H9 (cell line): ENCODE measurements around the gene SF1. TPM values are rescaled to one million over a fixed set of nuclear protein-coding genes. Genes with fewer than 3 reads are reported as not detected.

Experiments used
- DNase-seq: peaks from one replicate; pipeline ENCODE4 v3.0.0-alpha.2; 2017
- H2AFZ ChIP-seq: one replicate; pipeline ENCODE4 v1.6.1; 2013; ENCODE audit warnings: mild to moderate bottlenecking, low read length, control low read depth, moderate library complexity
- H2AK5ac ChIP-seq: 2 replicates; pipeline ENCODE4 v1.6.1; 2013; ENCODE audit warnings: low read length, control low read depth, mixed read lengths; ENCODE audit not compliant: insufficient read length
- H2BK120ac ChIP-seq: one replicate; pipeline ENCODE4 v1.6.1; 2013; ENCODE audit warnings: low read depth, mild to moderate bottlenecking, low read length, control low read depth, inconsistent platforms; ENCODE audit not compliant: poor library complexity, severe bottlenecking
- H2BK12ac ChIP-seq: 2 replicates; pipeline ENCODE4 v1.6.1; 2013; ENCODE audit warnings: low read length, control low read depth, mixed read lengths, low read depth; ENCODE audit not compliant: insufficient read length
- H2BK15ac ChIP-seq: 2 replicates; pipeline ENCODE4 v1.6.1; 2013; ENCODE audit warnings: low read depth, low read length, control low read depth
- H2BK20ac ChIP-seq: one replicate; pipeline ENCODE4 v1.6.1; 2013; ENCODE audit warnings: low read depth, mild to moderate bottlenecking, low read length, control low read depth, inconsistent platforms; ENCODE audit not compliant: poor library complexity, severe bottlenecking
- H2BK5ac ChIP-seq: 2 replicates; pipeline ENCODE4 v1.6.1; 2013; ENCODE audit warnings: low read length, control low read depth, mixed read lengths; ENCODE audit not compliant: insufficient read length
- H3K14ac ChIP-seq: 2 replicates; pipeline ENCODE4 v1.6.1; 2013; ENCODE audit warnings: low read length, control low read depth; ENCODE audit not compliant: insufficient read depth
- H3K18ac ChIP-seq: 2 replicates; pipeline ENCODE4 v1.6.1; 2013; ENCODE audit warnings: low read depth, mild to moderate bottlenecking, mixed read lengths, low read length, control low read depth; ENCODE audit not compliant: insufficient read length
- H3K23ac ChIP-seq: 2 replicates; pipeline ENCODE4 v1.6.1; 2013; ENCODE audit warnings: low read length, control low read depth, mixed read lengths, low read depth; ENCODE audit not compliant: insufficient read length
- H3K23me2 ChIP-seq: 2 replicates; pipeline ENCODE4 v1.6.1; 2013; ENCODE audit warnings: low read depth, mild to moderate bottlenecking, mixed read lengths, low read length, control low read depth; ENCODE audit not compliant: insufficient read length, poor library complexity, severe bottlenecking
- H3K27ac ChIP-seq: 2 replicates; pipeline ENCODE4 v1.5.1; 2013; ENCODE audit warnings: low read length, control low read depth, mixed read lengths, low read depth; ENCODE audit not compliant: insufficient read length
- H3K27me3 ChIP-seq: 2 replicates; pipeline ENCODE4 v1.6.1; 2013; ENCODE audit warnings: low read length, control low read depth, inconsistent platforms; ENCODE audit not compliant: insufficient read depth
- H3K4ac ChIP-seq: 2 replicates; pipeline ENCODE4 v1.6.1; 2013; ENCODE audit warnings: low read depth, mild to moderate bottlenecking, control low read depth, inconsistent platforms, low read length, moderate library complexity
- H3K4me1 ChIP-seq: 2 replicates; pipeline ENCODE4 v1.6.1; 2013; ENCODE audit warnings: low read length, control low read depth, inconsistent platforms; ENCODE audit not compliant: insufficient read depth
- H3K4me2 ChIP-seq: 2 replicates; pipeline ENCODE4 v1.6.1; 2013; ENCODE audit warnings: low read length, control low read depth, mixed read lengths; ENCODE audit not compliant: insufficient read length, insufficient read depth
- H3K56ac ChIP-seq: 2 replicates; pipeline ENCODE4 v1.6.1; 2013; ENCODE audit warnings: low read depth, mild to moderate bottlenecking, mixed read lengths, low read length, control low read depth; ENCODE audit not compliant: insufficient read length
- H3K79me1 ChIP-seq: 2 replicates; pipeline ENCODE4 v1.6.1; 2013; ENCODE audit warnings: low read depth, mild to moderate bottlenecking, moderate library complexity, low read length, control low read depth, inconsistent platforms; ENCODE audit not compliant: insufficient read depth, poor library complexity, severe bottlenecking
- H3K79me2 ChIP-seq: 2 replicates; pipeline ENCODE4 v1.6.1; 2013; ENCODE audit warnings: low read length, control low read depth, inconsistent platforms; ENCODE audit not compliant: insufficient read depth
- H3K9ac ChIP-seq: 2 replicates; pipeline ENCODE4 v1.6.1; 2013; ENCODE audit warnings: low read length, control low read depth, mixed read lengths; ENCODE audit not compliant: insufficient read length; ENCODE audit errors: extremely low read depth
- H3K9me3 ChIP-seq: one replicate; pipeline ENCODE4 v1.6.1; 2013; ENCODE audit warnings: low read depth, low read length, inconsistent platforms; ENCODE audit not compliant: control insufficient read depth
- H3T11ph ChIP-seq: one replicate; pipeline ENCODE4 v1.6.1; 2013; ENCODE audit warnings: mild to moderate bottlenecking, low read length, control low read depth, inconsistent platforms
- H4K20me1 ChIP-seq: one replicate; pipeline ENCODE4 v1.6.1; 2013; ENCODE audit not compliant: control insufficient read depth, insufficient read length, insufficient read depth
- H4K5ac ChIP-seq: 2 replicates; pipeline ENCODE4 v1.6.1; 2013; ENCODE audit warnings: low read depth, mild to moderate bottlenecking, mixed read lengths, low read length, control low read depth; ENCODE audit not compliant: insufficient read length
- H4K8ac ChIP-seq: replicated peaks from 2 replicates; pipeline ENCODE4 v1.6.1; 2013; ENCODE audit warnings: low read length, control low read depth, mixed read lengths, low read depth; ENCODE audit not compliant: insufficient read length
- H4K91ac ChIP-seq: 2 replicates; pipeline ENCODE4 v1.6.1; 2013; ENCODE audit warnings: low read depth, mild to moderate bottlenecking, moderate library complexity, mixed read lengths, low read length, control low read depth; ENCODE audit not compliant: insufficient read length
- H3K27ac Mint-ChIP-seq, 3 experiments: 2 replicates in 2 of 3; 3 replicates in 1 of 3; pipeline ENCODE4 v1.8.0; 2020 to 2021; ENCODE audit warnings: mixed read lengths in 3 of 3, mild to moderate bottlenecking in 1 of 3, moderate library complexity in 1 of 3
- H3K27me3 Mint-ChIP-seq: 2 replicates; pipeline ENCODE4 v1.8.0; 2021; ENCODE audit warnings: low read depth, mild to moderate bottlenecking, moderate library complexity, mixed read lengths
- H3K36me3 Mint-ChIP-seq, 3 experiments: 2 replicates in 2 of 3; 3 replicates in 1 of 3; pipeline ENCODE4 v1.8.0; 2020 to 2021; ENCODE audit warnings: low read depth in 3 of 3, mixed read lengths in 3 of 3; ENCODE audit not compliant: insufficient read depth in 1 of 3
- H3K4me1 Mint-ChIP-seq, 2 experiments: 2 replicates each; pipeline ENCODE4 v1.8.0; 2020; ENCODE audit warnings: mixed read lengths in 2 of 2
- H3K4me3 Mint-ChIP-seq, 2 experiments: 2 replicates in 1 of 2; 3 replicates in 1 of 2; pipeline ENCODE4 v1.8.0; 2020 to 2021; ENCODE audit warnings: mild to moderate bottlenecking in 2 of 2, mixed read lengths in 2 of 2, moderate library complexity in 1 of 2
- H3K9me3 Mint-ChIP-seq, 2 experiments: 2 replicates in 1 of 2; 3 replicates in 1 of 2; pipeline ENCODE4 v1.8.0; 2020; ENCODE audit warnings: mild to moderate bottlenecking in 2 of 2, mixed read lengths in 2 of 2, moderate library complexity in 1 of 2
- WGBS: extraction: QIAGEN DNeasy Blood & Tissue Kit; methylation state at CpG from one replicate; pipeline ENCODE4 v1.1.7; 2013; ENCODE audit warnings: missing lambda C conversion rate, low lambda C conversion rate, mixed read lengths; ENCODE audit not compliant: insufficient read length; ENCODE audit errors: extremely low coverage; 5-methylcytosine and 5-hydroxymethylcytosine counted together
- total RNA-seq: library from RNA; stranded (reverse); gene quantifications from 2 replicates; pipeline ENCODE4 v1.2.1, GENCODE V29; 2021
- TF ChIP-seq, protein P1 (sequence below): fragments of 200-600 bp; sonication (generic); conservative IDR thresholded peaks from 3 replicates; pipeline ENCODE4 v1.8.0; 2021; ENCODE audit warnings: antibody characterized with exemption, mild to moderate bottlenecking

The SF1 gene
- total RNA-seq, 1 experiment from 2014 or later: 528 TPM

DNA sequence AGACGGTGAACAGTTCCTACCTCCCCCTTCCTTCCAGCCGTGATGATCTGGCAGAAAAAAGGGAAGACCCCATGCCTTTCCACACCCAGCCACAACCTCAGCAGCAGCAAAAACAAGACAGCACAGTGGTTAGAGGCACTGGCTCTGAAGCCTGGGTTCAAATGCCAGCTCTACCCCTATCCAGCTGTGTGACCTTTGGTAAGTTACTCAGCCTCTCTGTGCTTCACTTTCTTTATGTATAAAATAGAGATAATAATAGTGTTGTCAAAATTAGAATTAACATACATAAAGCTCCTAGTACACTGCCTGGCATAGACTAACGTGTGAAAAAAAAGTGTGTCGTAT is 59.6 kb downstream of the SF1 start:
- peaks cover 10% of the 10 kb centered on the region; the same call in 1 of the 2 replicates for H3K27me3 ChIP-seq
- H3K56ac ChIP-seq: no peak overlapping the region
- no peak overlapping the region for H4K5ac ChIP-seq
- no peaks in the 10 kb centered on the region for H3K36me3 Mint-ChIP-seq
- H2BK12ac ChIP-seq: no peak overlapping the region
- peaks cover 3% of the 10 kb centered on the region for H4K20me1 ChIP-seq
- no peaks in the 10 kb centered on the region for H3K79me1 ChIP-seq
- H4K91ac ChIP-seq: no peak overlapping the region
- no peak overlapping the region for H2AFZ ChIP-seq
- no peak overlapping the region for H3T11ph ChIP-seq
- H3K18ac ChIP-seq: no peak overlapping the region
- no peaks in the 10 kb centered on the region for H3K4me1 ChIP-seq
- no peak overlapping the region; a peak in 1 of 7 replicates for H3K27ac Mint-ChIP-seq
- no peak overlapping the region for H3K4ac ChIP-seq
- no peak overlapping the region for H2BK20ac ChIP-seq
- H3K4me3 Mint-ChIP-seq: no peak overlapping the region; a peak in 1 of 5 replicates
- no CpG with 5 or more reads among the region's 4 CpGs for WGBS
- no peak overlapping the region for H4K8ac ChIP-seq
- TF ChIP-seq, protein P1, sequence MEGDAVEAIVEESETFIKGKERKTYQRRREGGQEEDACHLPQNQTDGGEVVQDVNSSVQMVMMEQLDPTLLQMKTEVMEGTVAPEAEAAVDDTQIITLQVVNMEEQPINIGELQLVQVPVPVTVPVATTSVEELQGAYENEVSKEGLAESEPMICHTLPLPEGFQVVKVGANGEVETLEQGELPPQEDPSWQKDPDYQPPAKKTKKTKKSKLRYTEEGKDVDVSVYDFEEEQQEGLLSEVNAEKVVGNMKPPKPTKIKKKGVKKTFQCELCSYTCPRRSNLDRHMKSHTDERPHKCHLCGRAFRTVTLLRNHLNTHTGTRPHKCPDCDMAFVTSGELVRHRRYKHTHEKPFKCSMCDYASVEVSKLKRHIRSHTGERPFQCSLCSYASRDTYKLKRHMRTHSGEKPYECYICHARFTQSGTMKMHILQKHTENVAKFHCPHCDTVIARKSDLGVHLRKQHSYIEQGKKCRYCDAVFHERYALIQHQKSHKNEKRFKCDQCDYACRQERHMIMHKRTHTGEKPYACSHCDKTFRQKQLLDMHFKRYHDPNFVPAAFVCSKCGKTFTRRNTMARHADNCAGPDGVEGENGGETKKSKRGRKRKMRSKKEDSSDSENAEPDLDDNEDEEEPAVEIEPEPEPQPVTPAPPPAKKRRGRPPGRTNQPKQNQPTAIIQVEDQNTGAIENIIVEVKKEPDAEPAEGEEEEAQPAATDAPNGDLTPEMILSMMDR: no peak
- no peaks in the 10 kb centered on the region; a peak in 2 of 5 replicates for H3K9me3 Mint-ChIP-seq
- H3K27me3 Mint-ChIP-seq: peaks cover 92% of the 10 kb centered on the region
- DNase-seq: no peak
- H3K14ac ChIP-seq: no peak overlapping the region
- H3K9me3 ChIP-seq: no peaks in the 10 kb centered on the region
- no peak overlapping the region for H2BK15ac ChIP-seq
- no peak overlapping the region for H3K23ac ChIP-seq
- no peak overlapping the region for H3K9ac ChIP-seq
- no peaks in the 10 kb centered on the region for H3K23me2 ChIP-seq
- no peak overlapping the region for H3K27ac ChIP-seq
- no peak overlapping the region for H3K4me2 ChIP-seq
- no peaks in the 10 kb centered on the region for H3K79me2 ChIP-seq
- H3K4me1 Mint-ChIP-seq: peaks cover 4 to 54% of the 10 kb centered on the region in 2 experiments
- H2AK5ac ChIP-seq: no peak overlapping the region
- no peak overlapping the region for H2BK5ac ChIP-seq
- H2BK120ac ChIP-seq: no peak overlapping the region
